GM23338 (cell line): ENCODE results near the gene UNC5B. TPM values are rescaled to one million over a fixed set of nuclear protein-coding genes. Genes with fewer than 3 reads are reported as not detected.

ENCODE experiments used
- ATAC-seq: fragments of 200-7000 bp; cut with Tn5 transposase; 3 replicates; pipeline ENCODE4 v1.9.1; 2020
- DNase-seq: peaks from one replicate; pipeline ENCODE4 v3.0.0-alpha.2; 2015; ENCODE audit warnings: low spot score
- H2AFZ ChIP-seq: fragments of 200-600 bp; sonication (generic); 2 replicates; pipeline ENCODE4 v1.8.0; 2016; ENCODE audit warnings: antibody characterized with exemption, mild to moderate bottlenecking, moderate library complexity
- H3F3A ChIP-seq: fragments of 200-600 bp; sonication (generic); replicated peaks from 2 replicates; pipeline ENCODE4 v1.8.0; 2017; ENCODE audit warnings: antibody characterized with exemption, mixed run types, low read depth
- H3K27ac ChIP-seq: fragments of 200-600 bp; sonication (generic); 2 replicates; pipeline ENCODE4 v1.6.1; 2016; ENCODE audit warnings: low read depth
- H3K27me3 ChIP-seq: fragments of 200-600 bp; sonication (generic); 2 replicates; pipeline ENCODE4 v1.8.0; 2016; ENCODE audit warnings: mild to moderate bottlenecking, mixed run types, moderate library complexity; ENCODE audit not compliant: insufficient read depth
- H3K36me3 ChIP-seq: fragments of 200-600 bp; sonication (generic); 2 replicates; pipeline ENCODE4 v1.8.0; 2016; ENCODE audit warnings: mild to moderate bottlenecking; ENCODE audit not compliant: insufficient read depth
- H3K4me1 ChIP-seq: fragments of 200-600 bp; sonication (generic); 2 replicates; pipeline ENCODE4 v1.8.0; 2016; ENCODE audit warnings: mild to moderate bottlenecking, moderate library complexity; ENCODE audit not compliant: insufficient read depth
- H3K4me2 ChIP-seq: fragments of 200-600 bp; sonication (generic); 2 replicates; pipeline ENCODE4 v1.7.1; 2017; ENCODE audit warnings: mixed run types
- H3K4me3 ChIP-seq: fragments of 200-600 bp; sonication (generic); 2 replicates; pipeline ENCODE4 v1.6.1; 2016; ENCODE audit warnings: mixed run types
- H3K79me2 ChIP-seq: fragments of 200-600 bp; sonication (generic); replicated peaks from 2 replicates; pipeline ENCODE4 v1.8.0; 2017; ENCODE audit warnings: mild to moderate bottlenecking; ENCODE audit not compliant: insufficient read depth
- H3K9me2 ChIP-seq: fragments of 200-600 bp; sonication (generic); 2 replicates; pipeline ENCODE4 v1.8.0; 2017; ENCODE audit not compliant: insufficient read depth
- H4K20me1 ChIP-seq: fragments of 200-600 bp; sonication (generic); replicated peaks from 2 replicates; pipeline ENCODE4 v1.8.0; 2017; ENCODE audit warnings: mild to moderate bottlenecking; ENCODE audit not compliant: insufficient read depth
- H3K27ac Mint-ChIP-seq: 2 replicates; pipeline ENCODE4 v1.8.0; 2020; ENCODE audit warnings: inconsistent platforms, mild to moderate bottlenecking, moderate library complexity, mixed read lengths
- H3K27me3 Mint-ChIP-seq: 3 replicates; pipeline ENCODE4 v1.8.0; 2022; ENCODE audit warnings: low read depth, mild to moderate bottlenecking, moderate library complexity, mixed read lengths, inconsistent platforms; ENCODE audit not compliant: insufficient read depth, poor library complexity
- H3K36me3 Mint-ChIP-seq: 3 replicates; pipeline ENCODE4 v1.8.0; 2021; ENCODE audit warnings: low read depth, mild to moderate bottlenecking, inconsistent platforms, moderate library complexity, mixed read lengths
- H3K4me1 Mint-ChIP-seq: 3 replicates; pipeline ENCODE4 v1.8.0; 2020; ENCODE audit warnings: mild to moderate bottlenecking, inconsistent platforms, mixed read lengths
- H3K4me3 Mint-ChIP-seq: 3 replicates; pipeline ENCODE4 v1.8.0; 2021; ENCODE audit warnings: moderate library complexity, mild to moderate bottlenecking, inconsistent platforms, mixed read lengths
- H3K9me3 Mint-ChIP-seq: 3 replicates; pipeline ENCODE4 v1.8.0; 2020; ENCODE audit warnings: moderate library complexity, mild to moderate bottlenecking, inconsistent platforms, mixed read lengths
- JUNB ChIP-seq: IDR thresholded peaks from one replicate; pipeline ENCODE4 v1.6.1; 2016; ENCODE audit warnings: antibody characterized with exemption; ENCODE audit not compliant: unreplicated experiment
- NANOG ChIP-seq: IDR thresholded peaks from 2 replicates; pipeline ENCODE4 v1.6.1; 2016; ENCODE audit warnings: antibody characterized with exemption, borderline replicate concordance
- REST ChIP-seq: IDR thresholded peaks from one replicate; pipeline ENCODE4 v1.6.1; 2018; ENCODE audit warnings: antibody characterized with exemption; ENCODE audit not compliant: unreplicated experiment
- ZNF462 ChIP-seq: fragments of 250-450 bp; sonication (Bioruptor Pico); IDR thresholded peaks from 2 replicates; pipeline ENCODE4 v1.5.0; 2020; ENCODE audit warnings: mild to moderate bottlenecking, moderate library complexity
- polyA plus RNA-seq: library from polyadenylated mRNA; unstranded; fragments of >200 nt; fragmentation: Nextera tagmentation; extraction: Ambion mirVana; gene quantifications from 2 replicates; pipeline ENCODE4 v1.2.1, GENCODE V29; 2016
- total RNA-seq: library from RNA; depleted of rRNA; stranded (reverse); fragments of >200 nt; shearing (Covaris generic); gene quantifications from 2 replicates; pipeline ENCODE4 v1.2.3, GENCODE V29; 2014

UNC5B gene
- total and polyA plus RNA-seq, 2 experiments from 2014 or later: 8.0 to 31.2 TPM

- no peak for TF ChIP-seq ZNF462 (CRISPR knock-in tag)
Observed at GRCh38 chr10:71280825-71281224, 68.5 kb downstream of the UNC5B start (continued).

- no peak overlapping the region; the same call in 1 of the 2 replicates for H3K27ac Mint-ChIP-seq
- no peak for DNase-seq
- no peak overlapping the region for H3K4me3 Mint-ChIP-seq
- TF ChIP-seq REST (no peak), JUNB (no peak), NANOG (no peak), ZNF462 (CRISPR knock-in tag) (no peak)
Observed at GRCh38 chr10:71281646-71282322, 69.4 kb downstream of the UNC5B start.

More at GRCh38 chr10:71281646-71282322, 69.4 kb downstream of the UNC5B start:
- no peaks in the 10 kb centered on the region for H4K20me1 ChIP-seq
- H3K9me3 Mint-ChIP-seq: no peaks in the 10 kb centered on the region
- no peak overlapping the region for H2AFZ ChIP-seq
- H3K36me3 ChIP-seq: peaks cover 4% of the 10 kb centered on the region; the same call in 1 of the 2 replicates
- ATAC-seq: no peak
- H3K27ac ChIP-seq: no peak overlapping the region
- H3K4me1 ChIP-seq: peaks cover 15% of the 10 kb centered on the region; the same call in 1 of the 2 replicates
- H3K79me2 ChIP-seq: 0 out of 2 replicates have a peak, but pooled peaks cover 4% of the 10 kb centered on the region
- H3K9me2 ChIP-seq: no peaks in the 10 kb centered on the region
- H3K27me3 ChIP-seq: no peaks in the 10 kb centered on the region
- no peak overlapping the region for H3K4me3 ChIP-seq
- H3F3A ChIP-seq: no peaks in the 10 kb centered on the region
- peaks cover 14% of the 10 kb centered on the region for H3K27me3 Mint-ChIP-seq
- no peak overlapping the region for H3K4me2 ChIP-seq
- H3K4me1 Mint-ChIP-seq: peaks cover 34% of the 10 kb centered on the region
- H3K36me3 Mint-ChIP-seq: peaks cover 31% of the 10 kb centered on the region
